Panc1 (cell line): Measurements from ENCODE around the gene OR8B4. TPM values are rescaled to one million over a fixed set of nuclear protein-coding genes. Genes with fewer than 3 reads are reported as not detected.

Source experiments
- ATAC-seq: fragments of 200-7000 bp; cut with Tn5 transposase; 2 replicates; pipeline ENCODE4 v1.9.1; 2020; ENCODE audit warnings: mild to moderate bottlenecking, moderate library complexity
- BruUV-seq: library from RNA; stranded (reverse); fragments of 400-500 nt; replicated peaks from 2 replicates; lab custom pipeline; 2021; lab: Mats Ljungman, UMichigan
- CTCF ChIA-PET: fragments of 300-600 bp; sonication (Branson Sonifier 250); formaldehyde crosslinking; loops from one replicate; lab custom pipeline; 2022; ENCODE audit warnings: antibody characterized with exemption; lab: Charles Lee
- POLR2A ChIA-PET: fragments of 300-600 bp; sonication (Branson Sonifier 250); formaldehyde crosslinking; loops from one replicate; lab custom pipeline; 2022; ENCODE audit warnings: antibody characterized with exemption; lab: Charles Lee
- DNase-seq: peaks from one replicate; pipeline ENCODE4 v3.0.0-alpha.2; 2010; ENCODE audit warnings: low read depth, low spot score
- H3K27ac ChIP-seq: 2 replicates; pipeline ENCODE4 v1.5.1; 2011; ENCODE audit warnings: mild to moderate bottlenecking, low read length, inconsistent platforms
- H3K27me3 ChIP-seq: fragments of 200-500 bp; sonication (Bioruptor generic); 2 replicates; pipeline ENCODE4 v1.6.0; 2014; ENCODE audit warnings: low read length, inconsistent platforms; ENCODE audit not compliant: control insufficient read depth, insufficient read depth
- H3K36me3 ChIP-seq: fragments of 200-500 bp; sonication (Bioruptor generic); 2 replicates; pipeline ENCODE4 v1.5.1; 2014; ENCODE audit warnings: inconsistent platforms, mild to moderate bottlenecking, low read length, moderate library complexity; ENCODE audit not compliant: control insufficient read depth, insufficient read depth
- H3K4me1 ChIP-seq: 2 replicates; pipeline ENCODE4 v1.5.1; 2011; ENCODE audit warnings: inconsistent platforms, mild to moderate bottlenecking, low read length, moderate library complexity; ENCODE audit not compliant: control insufficient read depth, insufficient read depth
- H3K4me3 ChIP-seq, 2 experiments: 2 replicates each; pipeline ENCODE4 v1.5.1; 2011 to 2012; ENCODE audit warnings: low read depth in 2 of 2, low read length in 2 of 2, mild to moderate bottlenecking in 2 of 2, inconsistent platforms in 1 of 2, moderate library complexity in 1 of 2
- H3K9me3 ChIP-seq: fragments of 200-500 bp; sonication (Bioruptor generic); 2 replicates; pipeline ENCODE4 v1.5.1; 2014; ENCODE audit warnings: low read depth, mild to moderate bottlenecking, inconsistent platforms, low read length, moderate library complexity; ENCODE audit not compliant: control insufficient read depth, insufficient read depth
- POLR2AphosphoS5 ChIP-seq: IDR thresholded peaks from 2 replicates; pipeline ENCODE4 v1.6.1; 2012; ENCODE audit warnings: mild to moderate bottlenecking, low read depth, low read length, moderate library complexity
- SIN3A ChIP-seq: IDR thresholded peaks from 2 replicates; pipeline ENCODE4 v1.6.1; 2012; ENCODE audit warnings: low read depth, mild to moderate bottlenecking, low read length, moderate library complexity, borderline replicate concordance; ENCODE audit not compliant: insufficient read depth
- TCF7L2 ChIP-seq: IDR thresholded peaks from 2 replicates; pipeline ENCODE4 v1.6.1; 2011; ENCODE audit warnings: mild to moderate bottlenecking, low read depth, low read length, inconsistent platforms
- in situ Hi-C: cut with HindIII; loops from 2 replicates; pipeline ENCODE4 v1.10.0; 2016; ENCODE audit warnings: low sequenced_read_pairs, low pct_unique_long_range_greater_than_20kb
- intact Hi-C: fragments of 100-400 bp; cut with micrococcal nuclease; formaldehyde crosslinking; loops from one replicate; pipeline ENCODE4 v1.10.0; 2022; ENCODE audit not compliant: unreplicated experiment
- total RNA-seq: library from RNA; stranded (reverse); gene quantifications from one replicate; pipeline ENCODE4 v1.2.1, GENCODE V29; 2021; ENCODE audit not compliant: unreplicated experiment
- TF ChIP-seq, protein P1 (sequence below): fragments of 450-650 bp; IDR thresholded peaks from 2 replicates; pipeline ENCODE4 v1.5.1; 2017; ENCODE audit warnings: mild to moderate bottlenecking
- TF ChIP-seq, protein P2 (sequence below), 2 experiments: IDR thresholded peaks; 2 replicates each; pipeline ENCODE4 v1.6.1; 2011 to 2012; ENCODE audit warnings: low read depth in 2 of 2, control low read depth in 1 of 2, low read length in 1 of 2, mild to moderate bottlenecking in 1 of 2, moderate library complexity in 1 of 2; ENCODE audit not compliant: insufficient read depth in 1 of 2

The OR8B4 gene
- total RNA-seq, 1 experiment from 2014 or later: not detected

DNA sequence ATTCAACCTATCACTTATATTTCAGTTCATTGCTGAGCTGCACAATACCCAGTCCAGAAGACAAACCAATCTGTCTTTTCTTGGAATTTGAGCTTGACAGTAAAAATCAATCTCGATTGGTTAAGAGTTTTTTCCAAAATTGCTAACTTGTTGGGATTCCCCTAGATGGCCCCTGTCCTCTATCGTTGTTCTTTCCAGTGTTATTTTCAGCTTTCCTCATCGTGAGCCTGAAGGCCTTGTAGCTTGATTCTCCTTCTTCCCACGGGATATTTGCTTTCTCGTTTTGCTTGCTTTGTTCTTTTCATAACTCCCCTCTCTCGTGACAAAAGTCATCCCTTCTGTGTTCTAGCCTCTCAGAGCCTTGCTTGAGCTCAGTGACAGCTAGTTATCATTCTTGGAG, 17.8 kb upstream of the OR8B4 start:
- H3K4me1 ChIP-seq: no peaks in the 10 kb centered on the region
- ATAC-seq (no peak), DNase-seq (no peak)
- H3K27me3 ChIP-seq: peaks cover 4% of the 10 kb centered on the region
- intact Hi-C loops: no loop called here
- H3K36me3 ChIP-seq: no peaks in the 10 kb centered on the region
- in situ Hi-C loops: no loop called here
- H3K27ac ChIP-seq: no peak overlapping the region
- POLR2A ChIA-PET: no interaction called here
- CTCF ChIA-PET: no interaction called here
- TF ChIP-seq, protein P1, sequence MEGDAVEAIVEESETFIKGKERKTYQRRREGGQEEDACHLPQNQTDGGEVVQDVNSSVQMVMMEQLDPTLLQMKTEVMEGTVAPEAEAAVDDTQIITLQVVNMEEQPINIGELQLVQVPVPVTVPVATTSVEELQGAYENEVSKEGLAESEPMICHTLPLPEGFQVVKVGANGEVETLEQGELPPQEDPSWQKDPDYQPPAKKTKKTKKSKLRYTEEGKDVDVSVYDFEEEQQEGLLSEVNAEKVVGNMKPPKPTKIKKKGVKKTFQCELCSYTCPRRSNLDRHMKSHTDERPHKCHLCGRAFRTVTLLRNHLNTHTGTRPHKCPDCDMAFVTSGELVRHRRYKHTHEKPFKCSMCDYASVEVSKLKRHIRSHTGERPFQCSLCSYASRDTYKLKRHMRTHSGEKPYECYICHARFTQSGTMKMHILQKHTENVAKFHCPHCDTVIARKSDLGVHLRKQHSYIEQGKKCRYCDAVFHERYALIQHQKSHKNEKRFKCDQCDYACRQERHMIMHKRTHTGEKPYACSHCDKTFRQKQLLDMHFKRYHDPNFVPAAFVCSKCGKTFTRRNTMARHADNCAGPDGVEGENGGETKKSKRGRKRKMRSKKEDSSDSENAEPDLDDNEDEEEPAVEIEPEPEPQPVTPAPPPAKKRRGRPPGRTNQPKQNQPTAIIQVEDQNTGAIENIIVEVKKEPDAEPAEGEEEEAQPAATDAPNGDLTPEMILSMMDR: no peak
- TF ChIP-seq TCF7L2: no peak
- TF ChIP-seq, protein P2, sequence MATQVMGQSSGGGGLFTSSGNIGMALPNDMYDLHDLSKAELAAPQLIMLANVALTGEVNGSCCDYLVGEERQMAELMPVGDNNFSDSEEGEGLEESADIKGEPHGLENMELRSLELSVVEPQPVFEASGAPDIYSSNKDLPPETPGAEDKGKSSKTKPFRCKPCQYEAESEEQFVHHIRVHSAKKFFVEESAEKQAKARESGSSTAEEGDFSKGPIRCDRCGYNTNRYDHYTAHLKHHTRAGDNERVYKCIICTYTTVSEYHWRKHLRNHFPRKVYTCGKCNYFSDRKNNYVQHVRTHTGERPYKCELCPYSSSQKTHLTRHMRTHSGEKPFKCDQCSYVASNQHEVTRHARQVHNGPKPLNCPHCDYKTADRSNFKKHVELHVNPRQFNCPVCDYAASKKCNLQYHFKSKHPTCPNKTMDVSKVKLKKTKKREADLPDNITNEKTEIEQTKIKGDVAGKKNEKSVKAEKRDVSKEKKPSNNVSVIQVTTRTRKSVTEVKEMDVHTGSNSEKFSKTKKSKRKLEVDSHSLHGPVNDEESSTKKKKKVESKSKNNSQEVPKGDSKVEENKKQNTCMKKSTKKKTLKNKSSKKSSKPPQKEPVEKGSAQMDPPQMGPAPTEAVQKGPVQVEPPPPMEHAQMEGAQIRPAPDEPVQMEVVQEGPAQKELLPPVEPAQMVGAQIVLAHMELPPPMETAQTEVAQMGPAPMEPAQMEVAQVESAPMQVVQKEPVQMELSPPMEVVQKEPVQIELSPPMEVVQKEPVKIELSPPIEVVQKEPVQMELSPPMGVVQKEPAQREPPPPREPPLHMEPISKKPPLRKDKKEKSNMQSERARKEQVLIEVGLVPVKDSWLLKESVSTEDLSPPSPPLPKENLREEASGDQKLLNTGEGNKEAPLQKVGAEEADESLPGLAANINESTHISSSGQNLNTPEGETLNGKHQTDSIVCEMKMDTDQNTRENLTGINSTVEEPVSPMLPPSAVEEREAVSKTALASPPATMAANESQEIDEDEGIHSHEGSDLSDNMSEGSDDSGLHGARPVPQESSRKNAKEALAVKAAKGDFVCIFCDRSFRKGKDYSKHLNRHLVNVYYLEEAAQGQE (IDR thresholded peaks at IDR 0.05; ENCODE audit: insufficient read depth in 1 of 2, low read depth in 2 of 2, low read length in 1 of 2): no peak
- no peak overlapping the region for H3K4me3 ChIP-seq
- H3K9me3 ChIP-seq: no peaks in the 10 kb centered on the region
- no TSS peak for BruUV-seq

DNA sequence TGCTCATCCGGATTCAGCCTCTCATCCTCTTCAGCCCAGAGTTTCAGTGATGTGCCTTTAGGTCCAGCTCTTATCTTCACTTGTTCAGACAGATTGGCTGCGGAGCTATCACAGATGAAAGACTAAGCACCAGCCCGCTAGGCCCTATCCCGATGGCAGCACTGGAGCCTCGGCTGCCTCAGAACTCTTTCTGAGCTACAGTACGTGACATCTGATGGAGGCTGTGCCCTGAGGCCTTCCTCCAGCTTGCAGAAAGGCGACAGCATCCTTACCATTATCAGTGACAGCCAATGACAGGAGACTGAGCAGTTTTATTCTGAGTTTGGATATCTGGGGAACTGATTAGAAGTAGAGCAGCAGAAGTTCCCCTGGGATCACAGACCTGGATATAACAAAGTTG, 16.8 kb upstream of the OR8B4 start:
- no peaks in the 10 kb centered on the region for H3K9me3 ChIP-seq
- ChIA-PET POLR2A (no interaction called here), CTCF (no interaction called here)
- no peaks in the 10 kb centered on the region for H3K36me3 ChIP-seq
- no peak overlapping the region for H3K27ac ChIP-seq
- H3K4me3 ChIP-seq: no peak overlapping the region
- ATAC-seq (no peak), DNase-seq (no peak)
- peaks cover 4% of the 10 kb centered on the region for H3K27me3 ChIP-seq
- no peaks in the 10 kb centered on the region for H3K4me1 ChIP-seq
- no peak for TF ChIP-seq SIN3A
- TF ChIP-seq, protein P1: no peak
- TF ChIP-seq, protein P2 (IDR thresholded peaks at IDR 0.05; ENCODE audit: insufficient read depth in 1 of 2, low read depth in 2 of 2, low read length in 1 of 2): no peak
- TF ChIP-seq POLR2AphosphoS5: no peak
- no peak for TF ChIP-seq TCF7L2
- intact Hi-C loops (no loop called here), in situ Hi-C loops (no loop called here)
- no TSS peak for BruUV-seq
